ENCODE measurements around the gene ASPHD2. TPM values are rescaled to one million over a fixed set of nuclear protein-coding genes. Genes with fewer than 3 reads are reported as not detected.

Gene ASPHD2
- total RNA-seq, 1 donor from 2014 or later = 4.2 TPM

DNA sequence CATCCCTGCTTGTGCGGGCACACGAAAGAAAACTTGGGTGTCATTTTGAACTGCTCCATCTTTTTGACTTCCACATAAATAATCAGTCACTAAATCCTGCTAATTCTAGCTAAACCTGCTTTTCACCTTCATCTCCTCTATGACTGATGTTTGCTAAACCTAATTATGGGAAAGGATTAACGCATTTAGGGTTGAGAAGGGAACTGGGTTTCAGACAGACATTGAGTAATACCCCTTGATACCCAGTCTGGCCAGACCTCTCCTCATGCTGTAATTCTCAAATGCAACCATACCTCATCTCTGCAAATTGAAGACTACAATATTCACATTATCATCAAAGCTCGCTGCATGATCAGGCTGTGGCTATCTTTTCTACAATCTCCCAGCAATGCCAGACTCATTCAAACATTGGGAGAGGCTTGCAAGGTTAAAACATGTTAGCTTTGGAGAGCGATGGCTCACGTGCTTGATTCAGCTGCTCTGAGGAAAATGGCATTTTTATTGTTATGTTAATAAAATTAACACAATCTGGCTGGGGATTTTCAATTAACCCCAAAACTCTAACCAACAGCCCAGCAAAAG, 52.1 kb downstream of the ASPHD2 start:
- H3K9me3 Mint-ChIP-seq (ENCODE audit: low read depth) = no peaks in the 10 kb centered on the region
- no peaks in the 10 kb centered on the region for H3K27me3 Mint-ChIP-seq
- no peak for DNase-seq (ENCODE audit: low spot score, unreplicated experiment)
- H3K4me3 Mint-ChIP-seq (ENCODE audit: low read depth) = no peak overlapping the region
- H3K27ac Mint-ChIP-seq = no peak overlapping the region
- peaks cover 17% of the 10 kb centered on the region for H3K36me3 Mint-ChIP-seq (ENCODE audit: insufficient read depth)
- H3K4me1 Mint-ChIP-seq (ENCODE audit: low read depth) = peaks cover 29% of the 10 kb centered on the region
- TF ChIP-seq CTCF (IDR thresholded peaks at IDR 0.05; ENCODE audit: unreplicated experiment) = no peak

GRCh38 chr22:26481694-26482093, 52.6 kb downstream of the ASPHD2 start:
- Mint-ChIP-seq H3K4me1 (ENCODE audit: low read depth) (peaks cover 29% of the 10 kb centered on the region), H3K27me3 (no peaks in the 10 kb centered on the region), H3K4me3 (ENCODE audit: low read depth) (no peak overlapping the region), H3K27ac (no peak overlapping the region), H3K9me3 (ENCODE audit: low read depth) (no peaks in the 10 kb centered on the region), H3K36me3 (ENCODE audit: insufficient read depth) (peaks cover 14% of the 10 kb centered on the region)
- TF ChIP-seq CTCF (IDR thresholded peaks at IDR 0.05; ENCODE audit: unreplicated experiment) = no peak
- DNase-seq (ENCODE audit: low spot score, unreplicated experiment) = no peak

- H3K4me1 Mint-ChIP-seq (ENCODE audit: low read depth) = peaks cover 29% of the 10 kb centered on the region
- no peak for DNase-seq (ENCODE audit: low spot score, unreplicated experiment)
- no peak for TF ChIP-seq CTCF (IDR thresholded peaks at IDR 0.05; ENCODE audit: unreplicated experiment)
Measured at GRCh38 chr22:26482161-26482560, 53.1 kb downstream of the ASPHD2 start.

GRCh38 chr22:26483043-26483438, 54.0 kb downstream of the ASPHD2 start:
- no peaks in the 10 kb centered on the region for H3K27me3 Mint-ChIP-seq
- no peak for TF ChIP-seq CTCF (IDR thresholded peaks at IDR 0.05; ENCODE audit: unreplicated experiment)
- H3K9me3 Mint-ChIP-seq (ENCODE audit: low read depth) = no peaks in the 10 kb centered on the region
- H3K27ac Mint-ChIP-seq = peak overlapping the region; percentile 99
- H3K36me3 Mint-ChIP-seq (ENCODE audit: insufficient read depth) = peaks cover 5% of the 10 kb centered on the region
- H3K4me1 Mint-ChIP-seq (ENCODE audit: low read depth) = peaks cover 29% of the 10 kb centered on the region
- no peak for DNase-seq (ENCODE audit: low spot score, unreplicated experiment)
- H3K4me3 Mint-ChIP-seq (ENCODE audit: low read depth) = peak overlapping the region; percentile 94

More at GRCh38 chr22:26482161-26482560, 53.1 kb downstream of the ASPHD2 start:
- Mint-ChIP-seq H3K27me3 (no peaks in the 10 kb centered on the region), H3K27ac (no peak overlapping the region), H3K9me3 (ENCODE audit: low read depth) (no peaks in the 10 kb centered on the region), H3K36me3 (ENCODE audit: insufficient read depth) (peaks cover 12% of the 10 kb centered on the region), H3K4me3 (ENCODE audit: low read depth) (peak overlapping the region; percentile 94)

DNA sequence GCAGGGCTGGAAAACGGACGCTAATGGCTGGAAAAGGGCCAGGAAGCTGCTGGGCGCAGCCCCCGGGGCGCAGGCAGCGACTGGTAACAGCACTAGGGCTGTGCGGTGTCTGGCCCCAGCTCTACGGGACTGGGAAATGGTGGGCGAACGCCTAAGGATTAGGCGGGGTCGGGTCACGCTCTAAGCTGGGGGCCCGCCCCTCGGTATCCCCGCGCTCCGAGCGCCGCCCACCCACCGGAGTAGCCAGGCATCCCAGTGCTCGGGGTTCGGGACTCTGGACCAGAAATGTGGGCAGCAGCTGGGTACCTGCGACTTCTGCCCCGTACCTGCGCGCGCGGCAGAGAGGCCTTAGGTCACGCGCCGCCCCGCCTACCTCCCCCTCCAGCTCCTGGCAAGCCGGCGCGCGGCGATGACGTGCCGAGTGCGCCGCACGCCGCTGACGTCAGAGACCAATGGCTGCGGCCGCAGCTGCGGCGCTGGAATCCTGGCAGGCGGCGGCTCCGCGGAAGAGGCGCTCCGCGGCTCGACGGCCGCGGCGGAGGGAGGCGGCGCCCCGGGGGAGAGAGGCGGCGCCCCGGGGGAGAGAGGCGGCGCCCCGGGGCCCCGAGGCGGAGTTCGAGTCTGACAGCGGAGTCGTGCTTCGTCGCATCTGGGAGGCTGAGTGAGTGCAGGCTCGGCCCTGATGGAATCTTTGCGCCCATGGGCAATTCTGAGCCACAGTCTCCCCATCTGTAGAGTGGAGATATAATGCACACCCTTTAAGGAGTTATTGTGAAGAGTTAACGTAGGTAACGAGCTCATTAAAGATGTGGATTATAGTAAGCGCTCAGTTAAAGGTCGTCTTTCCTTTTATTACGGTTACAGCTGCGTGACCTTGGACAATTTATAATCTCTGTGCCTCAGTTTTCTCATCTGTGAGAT, 54.6 kb downstream of the ASPHD2 start, which contains the start of the genes HPS4 and SRRD:
Gene HPS4 (minus strand): TSS at position 345 of the 921 bp plus-strand sequence. CDS start 2,021 bp downstream, outside the sequence.
Gene SRRD (plus strand): TSS at position 439 of the 921 bp plus-strand sequence. CDS start 14 bp downstream, at position 453.
- Mint-ChIP-seq H3K4me3 (ENCODE audit: low read depth) (peak within 1 kb of the TSS; percentile 94), H3K27me3 (no peaks in the 10 kb centered on the region), H3K36me3 (ENCODE audit: insufficient read depth) (peaks cover 4% of the 10 kb centered on the region), H3K4me1 (ENCODE audit: low read depth) (peaks cover 29% of the 10 kb centered on the region), H3K27ac (peak within 1 kb of the TSS; percentile 99), H3K9me3 (ENCODE audit: low read depth) (no peaks in the 10 kb centered on the region)
- DNase-seq (ENCODE audit: low spot score, unreplicated experiment) = peak; percentile 93
- no peak for TF ChIP-seq CTCF (IDR thresholded peaks at IDR 0.05; ENCODE audit: unreplicated experiment)
